HCT116 (cell line): ENCODE data around the gene KIAA1671. TPM values are rescaled to one million over a fixed set of nuclear protein-coding genes. Genes with fewer than 3 reads are reported as not detected.

Experiments
- ATAC-seq: fragments of 200-7000 bp; cut with Tn5 transposase; 2 replicates; pipeline ENCODE4 v1.9.1; 2020; ENCODE audit warnings: mild to moderate bottlenecking, moderate library complexity
- BruUV-seq: library from RNA; stranded (reverse); fragments of 400-500 nt; replicated peaks from 2 replicates; lab custom pipeline; 2021; lab: Mats Ljungman, UMichigan
- CTCF ChIA-PET: fragments of 300-600 bp; sonication (Branson Sonifier 250); formaldehyde crosslinking; loops from one replicate; lab custom pipeline; 2021; ENCODE audit warnings: antibody characterized with exemption; lab: Charles Lee
- POLR2A ChIA-PET: fragments of 300-600, 350-600 bp; sonication (Branson Sonifier 250); formaldehyde crosslinking; loops from one replicate; lab custom pipeline; 2021; ENCODE audit warnings: antibody characterized with exemption; lab: Charles Lee
- RAD21 ChIA-PET, 2 experiments: fragments of 300-600 bp; sonication (Branson Sonifier 250); formaldehyde crosslinking; loops; one replicate each; lab custom pipeline; 2023; ENCODE audit warnings: low total read pairs in 2 of 2; ENCODE audit not compliant: uncharacterized antibody in 2 of 2, unreplicated experiment in 2 of 2, low non-redundant PET in 1 of 2; lab: Charles Lee
- DNase-seq: peaks from one replicate; pipeline ENCODE4 v3.0.0-alpha.2; 2010; ENCODE audit warnings: low read depth, low spot score
- H2AFZ ChIP-seq: fragments of 200-600 bp; shearing (Covaris generic), sonication (generic); 2 replicates; pipeline ENCODE4 v1.6.1; 2017; ENCODE audit warnings: low read depth, mixed run types, mixed read lengths, antibody characterized with exemption, low read length; ENCODE audit not compliant: poor library complexity, severe bottlenecking
- H3K27ac ChIP-seq: 2 replicates; pipeline ENCODE4 v1.5.1; 2012; ENCODE audit warnings: low read depth, low read length
- H3K27me3 ChIP-seq: fragments of 200-600 bp; sonication (generic); 2 replicates; pipeline ENCODE4 v1.6.1; 2016; ENCODE audit warnings: mixed run types, low read length, mixed read lengths; ENCODE audit not compliant: insufficient read depth
- H3K36me3 ChIP-seq, 2 experiments: fragments of 200-500 bp in 1 of 2; fragments of 200-600 bp in 1 of 2; sonication (Bioruptor generic) in 1 of 2; sonication (generic) in 1 of 2; 2 replicates each; pipeline versions ENCODE4 v1.5.1 to v1.6.1; 2014 to 2016; ENCODE audit warnings: low read length in 2 of 2, inconsistent platforms in 1 of 2, mixed read lengths in 1 of 2, mixed run types in 1 of 2; ENCODE audit not compliant: insufficient read depth in 2 of 2, control insufficient read depth in 1 of 2
- H3K4me1 ChIP-seq, 2 experiments: fragments of 200-600 bp in 1 of 2; sonication (generic) in 1 of 2; 2 replicates each; pipeline versions ENCODE4 v1.5.1 to v1.6.1; 2012 to 2017; ENCODE audit warnings: low read length in 2 of 2, inconsistent platforms in 1 of 2, mild to moderate bottlenecking in 1 of 2, mixed read lengths in 1 of 2, mixed run types in 1 of 2, moderate library complexity in 1 of 2; ENCODE audit not compliant: insufficient read depth in 2 of 2, control insufficient read depth in 1 of 2
- H3K4me2 ChIP-seq: fragments of 200-600 bp; sonication (generic); 2 replicates; pipeline ENCODE4 v1.6.1; 2017; ENCODE audit warnings: mixed run types, low read length, mixed read lengths
- H3K4me3 ChIP-seq, 2 experiments: fragments of 200-600 bp in 1 of 2; sonication (generic) in 1 of 2; replicated peaks in 1 of 2; 2 replicates each; pipeline ENCODE4 v1.5.1; 2011 to 2016; ENCODE audit warnings: low read length in 2 of 2, control low read depth in 1 of 2, low read depth in 1 of 2, mild to moderate bottlenecking in 1 of 2, mixed read lengths in 1 of 2, mixed run types in 1 of 2
- H3K79me2 ChIP-seq: fragments of 200-600 bp; sonication (generic); 2 replicates; pipeline ENCODE4 v1.6.1; 2017; ENCODE audit warnings: mild to moderate bottlenecking, mixed run types, low read length, moderate library complexity, mixed read lengths; ENCODE audit not compliant: insufficient read depth
- H3K9ac ChIP-seq: fragments of 200-600 bp; sonication (generic); 2 replicates; pipeline ENCODE4 v1.6.1; 2016; ENCODE audit warnings: low read length, mixed read lengths
- H3K9me2 ChIP-seq: fragments of 200-600 bp; sonication (generic), shearing (Covaris generic); 2 replicates; pipeline ENCODE4 v1.6.1; 2017; ENCODE audit warnings: mixed run types, mild to moderate bottlenecking, moderate library complexity; ENCODE audit not compliant: insufficient read depth
- H3K9me3 ChIP-seq, 2 experiments: fragments of 200-500 bp in 1 of 2; fragments of 200-600 bp in 1 of 2; sonication (Bioruptor generic) in 1 of 2; sonication (generic) in 1 of 2; 2 replicates each; pipeline ENCODE4 v1.6.1; 2014 to 2017; ENCODE audit warnings: low read length in 2 of 2, mixed read lengths in 2 of 2, inconsistent platforms in 1 of 2, low read depth in 1 of 2, mild to moderate bottlenecking in 1 of 2, mixed run types in 1 of 2, moderate library complexity in 1 of 2; ENCODE audit not compliant: control insufficient read depth in 1 of 2, insufficient read depth in 1 of 2
- H4K20me1 ChIP-seq: fragments of 200-600 bp; sonication (generic), shearing (Covaris generic); 2 replicates; pipeline ENCODE4 v1.6.1; 2017; ENCODE audit warnings: mixed run types, mild to moderate bottlenecking, moderate library complexity; ENCODE audit not compliant: insufficient read depth
- CBX3 ChIP-seq: IDR thresholded peaks from 2 replicates; pipeline ENCODE4 v1.6.1; 2012; ENCODE audit warnings: low read depth
- CEBPB ChIP-seq: IDR thresholded peaks from 2 replicates; pipeline ENCODE4 v1.6.1; 2012; ENCODE audit warnings: low read depth
- EGR1 ChIP-seq: IDR thresholded peaks from 2 replicates; pipeline ENCODE4 v1.6.1; 2012; ENCODE audit warnings: low read depth
- ELF1 ChIP-seq: IDR thresholded peaks from 2 replicates; pipeline ENCODE4 v1.6.1; 2012; ENCODE audit warnings: low read depth, borderline replicate concordance
- EZH2 ChIP-seq: fragments of 200-600 bp; sonication (generic); IDR thresholded peaks from 2 replicates; pipeline ENCODE4 v1.6.1; 2017; ENCODE audit warnings: antibody characterized with exemption, mixed run types
- FOSL1 ChIP-seq: IDR thresholded peaks from 2 replicates; pipeline ENCODE4 v1.6.1; 2012; ENCODE audit warnings: low read depth
- JUND ChIP-seq: IDR thresholded peaks from 2 replicates; pipeline ENCODE4 v1.6.1; 2012
- MAX ChIP-seq: IDR thresholded peaks from 2 replicates; pipeline ENCODE4 v1.6.1; 2012
- POLR2A ChIP-seq: IDR thresholded peaks from 2 replicates; pipeline ENCODE4 v1.7.0; 2011; ENCODE audit warnings: borderline replicate concordance; ENCODE audit not compliant: insufficient read depth, insufficient read length; ENCODE audit errors: extremely low read depth
- POLR2AphosphoS5 ChIP-seq: IDR thresholded peaks from 2 replicates; pipeline ENCODE4 v1.6.1; 2011; ENCODE audit warnings: mild to moderate bottlenecking, low read depth, low read length, moderate library complexity
- RAD21 ChIP-seq: IDR thresholded peaks from 2 replicates; pipeline ENCODE4 v1.6.1; 2012; ENCODE audit warnings: low read depth, mild to moderate bottlenecking
- REST ChIP-seq: IDR thresholded peaks from 2 replicates; pipeline ENCODE4 v1.6.1; 2012; ENCODE audit warnings: low read depth
- SIN3A ChIP-seq: IDR thresholded peaks from 2 replicates; pipeline ENCODE4 v1.6.1; 2012; ENCODE audit warnings: low read depth
- SP1 ChIP-seq: IDR thresholded peaks from 2 replicates; pipeline ENCODE4 v1.6.1; 2012; ENCODE audit warnings: low read depth
- SRF ChIP-seq: IDR thresholded peaks from 2 replicates; pipeline ENCODE4 v1.6.1; 2012; ENCODE audit warnings: low read depth
- TCF7L2 ChIP-seq: IDR thresholded peaks from 2 replicates; pipeline ENCODE4 v1.7.0; 2011; ENCODE audit warnings: borderline replicate concordance, inconsistent platforms; ENCODE audit not compliant: insufficient read depth, insufficient read length; ENCODE audit errors: extremely low read depth
- YY1 ChIP-seq: IDR thresholded peaks from 2 replicates; pipeline ENCODE4 v1.6.1; 2011; ENCODE audit warnings: low read length, low read depth, moderate library complexity, mild to moderate bottlenecking; ENCODE audit not compliant: insufficient replicate concordance; ENCODE audit errors: extremely low read depth
- ZBTB33 ChIP-seq: IDR thresholded peaks from 2 replicates; pipeline ENCODE4 v1.6.1; 2011; ENCODE audit warnings: mild to moderate bottlenecking, low read length, moderate library complexity; ENCODE audit not compliant: insufficient replicate concordance; ENCODE audit errors: extremely low read depth
- ZNF274 ChIP-seq: fragments of 200-500 bp; sonication (Bioruptor generic); IDR thresholded peaks from 2 replicates; pipeline ENCODE4 v1.6.1; 2014; ENCODE audit warnings: mild to moderate bottlenecking, low read depth, low read length, inconsistent platforms
- intact Hi-C: fragments of 100-400 bp; cut with micrococcal nuclease; formaldehyde crosslinking; loops from 2 replicates; pipeline ENCODE4 v1.10.0; 2022
- total RNA-seq: library from RNA; stranded (reverse); gene quantifications from one replicate; pipeline ENCODE4 v1.2.1, GENCODE V29; 2021; ENCODE audit not compliant: unreplicated experiment
- TF ChIP-seq, protein P1 (sequence below): IDR thresholded peaks from 2 replicates; pipeline ENCODE4 v1.6.1; 2012

Gene KIAA1671
- total RNA-seq, 1 experiment from 2014 or later = 36.8 TPM

GRCh38 chr22:25054943-25055511 lies 102.5 kb downstream of the KIAA1671 start:
- H3K9ac ChIP-seq = no peak overlapping the region
- no peak for ATAC-seq
- no peak for DNase-seq
- ChIA-PET CTCF (interaction anchor here (1.0 to 2.3 kb wide), 4 partner anchors 116 to 285 kb away, joined by 3 to 13 read pairs (median 4); no protein-coding TSS in a partner anchor), POLR2A (no interaction called here), RAD21 (no interaction called here)
- intact Hi-C loops = no loop called here
- BruUV-seq = no TSS peak
- peaks cover 7 to 21% of the 10 kb centered on the region in 2 experiments; a peak in 3 of 4 replicates for H3K36me3 ChIP-seq
- H3K27me3 ChIP-seq = no peaks in the 10 kb centered on the region
- no peaks in the 10 kb centered on the region for H4K20me1 ChIP-seq
- H3K9me3 ChIP-seq = peaks cover 0 to 5% of the 10 kb centered on the region in 2 experiments; a peak in 1 of 4 replicates
- no peaks in the 10 kb centered on the region for H3K9me2 ChIP-seq
- H2AFZ ChIP-seq = no peak overlapping the region
- H3K4me3 ChIP-seq = no peak overlapping the region
- peaks cover 0 to 24% of the 10 kb centered on the region in 2 experiments; a peak in 2 of 4 replicates for H3K4me1 ChIP-seq
- H3K4me2 ChIP-seq = no peak overlapping the region
- H3K79me2 ChIP-seq = no peaks in the 10 kb centered on the region; the same call in 1 of the 2 replicates
- TF ChIP-seq, protein P1, sequence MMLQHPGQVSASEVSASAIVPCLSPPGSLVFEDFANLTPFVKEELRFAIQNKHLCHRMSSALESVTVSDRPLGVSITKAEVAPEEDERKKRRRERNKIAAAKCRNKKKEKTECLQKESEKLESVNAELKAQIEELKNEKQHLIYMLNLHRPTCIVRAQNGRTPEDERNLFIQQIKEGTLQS = no peak
- no peak for TF ChIP-seq EZH2
- no peak for TF ChIP-seq REST
- TF ChIP-seq SP1 = no peak
- no peak for TF ChIP-seq EGR1
- no peak for TF ChIP-seq FOSL1
- no peak for TF ChIP-seq ZBTB33
- no peak for TF ChIP-seq TCF7L2
- TF ChIP-seq ELF1 = no peak
- no peak for TF ChIP-seq JUND
- TF ChIP-seq MAX = no peak
- no peak for TF ChIP-seq CEBPB
- no peak for TF ChIP-seq YY1
- TF ChIP-seq CBX3 = no peak
- TF ChIP-seq POLR2AphosphoS5 = no peak
- no peak for TF ChIP-seq RAD21
- TF ChIP-seq ZNF274 = no peak
- no peak for TF ChIP-seq SRF
- no peak for TF ChIP-seq POLR2A
- no peak for TF ChIP-seq SIN3A
- H3K27ac ChIP-seq = no peak overlapping the region
